Nephron (organoid): ENCODE measurements around the gene ASCC2.
"Not testable (repeated sequence)": the region's sequence is repeated elsewhere in the genome, so short reads cannot be mapped to it uniquely, and the experiment has no call there.

Experiments used
- H3K27ac Mint-ChIP-seq, 3 experiments: 2 replicates each; pipeline ENCODE4 v1.8.0; 2020; ENCODE audit warnings: mixed read lengths in 3 of 3, mild to moderate bottlenecking in 2 of 3, moderate library complexity in 1 of 3
- H3K27me3 Mint-ChIP-seq: 2 replicates; pipeline ENCODE4 v1.8.0; 2021; ENCODE audit warnings: low read depth, mild to moderate bottlenecking, moderate library complexity, mixed read lengths
- H3K36me3 Mint-ChIP-seq: 2 replicates; pipeline ENCODE4 v1.8.0; 2020; ENCODE audit warnings: low read depth, mixed read lengths
- H3K4me1 Mint-ChIP-seq: 2 replicates; pipeline ENCODE4 v1.8.0; 2020; ENCODE audit warnings: mixed read lengths
- H3K4me3 Mint-ChIP-seq, 3 experiments: 2 replicates each; pipeline ENCODE4 v1.8.0; 2020; ENCODE audit warnings: mild to moderate bottlenecking in 3 of 3, mixed read lengths in 3 of 3, moderate library complexity in 2 of 3
- H3K9me3 Mint-ChIP-seq: 2 replicates; pipeline ENCODE4 v1.8.0; 2020; ENCODE audit warnings: mixed read lengths
- TF ChIP-seq, protein P1 (sequence below), 3 experiments: fragments of 200-600 bp; sonication (generic); IDR thresholded peaks; one replicate each; pipeline ENCODE4 v1.5.0; 2021; ENCODE audit warnings: antibody characterized with exemption in 3 of 3; ENCODE audit not compliant: unreplicated experiment in 3 of 3

ASCC2 gene

DNA sequence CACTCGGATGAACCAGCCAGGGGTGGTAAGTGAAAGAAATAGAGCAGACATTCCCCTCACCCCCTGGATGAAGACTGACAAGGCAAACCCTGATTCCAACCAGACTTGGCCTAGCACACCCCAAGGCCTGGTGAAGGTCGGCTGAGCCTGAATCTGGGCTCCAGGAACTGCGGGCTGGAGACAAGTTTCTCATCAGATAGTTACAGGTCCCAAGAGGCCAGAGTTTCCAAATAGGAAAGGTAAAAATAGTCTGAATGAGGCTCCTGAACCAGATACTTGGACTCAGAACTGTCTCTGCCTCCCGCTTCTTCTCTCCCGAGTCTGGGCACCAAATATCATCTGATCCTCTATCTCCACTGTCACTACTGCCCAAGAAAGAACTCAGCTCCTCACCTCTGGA, 79.1 kb downstream of the ASCC2 start:
- Mint-ChIP-seq H3K36me3 (no peaks in the 10 kb centered on the region), H3K4me3 (no peak overlapping the region), H3K4me1 (no peaks in the 10 kb centered on the region), H3K27ac (no peak overlapping the region), H3K27me3 (no peaks in the 10 kb centered on the region), H3K9me3 (no peaks in the 10 kb centered on the region)
- TF ChIP-seq, protein P1, sequence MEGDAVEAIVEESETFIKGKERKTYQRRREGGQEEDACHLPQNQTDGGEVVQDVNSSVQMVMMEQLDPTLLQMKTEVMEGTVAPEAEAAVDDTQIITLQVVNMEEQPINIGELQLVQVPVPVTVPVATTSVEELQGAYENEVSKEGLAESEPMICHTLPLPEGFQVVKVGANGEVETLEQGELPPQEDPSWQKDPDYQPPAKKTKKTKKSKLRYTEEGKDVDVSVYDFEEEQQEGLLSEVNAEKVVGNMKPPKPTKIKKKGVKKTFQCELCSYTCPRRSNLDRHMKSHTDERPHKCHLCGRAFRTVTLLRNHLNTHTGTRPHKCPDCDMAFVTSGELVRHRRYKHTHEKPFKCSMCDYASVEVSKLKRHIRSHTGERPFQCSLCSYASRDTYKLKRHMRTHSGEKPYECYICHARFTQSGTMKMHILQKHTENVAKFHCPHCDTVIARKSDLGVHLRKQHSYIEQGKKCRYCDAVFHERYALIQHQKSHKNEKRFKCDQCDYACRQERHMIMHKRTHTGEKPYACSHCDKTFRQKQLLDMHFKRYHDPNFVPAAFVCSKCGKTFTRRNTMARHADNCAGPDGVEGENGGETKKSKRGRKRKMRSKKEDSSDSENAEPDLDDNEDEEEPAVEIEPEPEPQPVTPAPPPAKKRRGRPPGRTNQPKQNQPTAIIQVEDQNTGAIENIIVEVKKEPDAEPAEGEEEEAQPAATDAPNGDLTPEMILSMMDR (IDR thresholded peaks at IDR 0.05; ENCODE audit: unreplicated experiment in 3 of 3), result no peak

DNA sequence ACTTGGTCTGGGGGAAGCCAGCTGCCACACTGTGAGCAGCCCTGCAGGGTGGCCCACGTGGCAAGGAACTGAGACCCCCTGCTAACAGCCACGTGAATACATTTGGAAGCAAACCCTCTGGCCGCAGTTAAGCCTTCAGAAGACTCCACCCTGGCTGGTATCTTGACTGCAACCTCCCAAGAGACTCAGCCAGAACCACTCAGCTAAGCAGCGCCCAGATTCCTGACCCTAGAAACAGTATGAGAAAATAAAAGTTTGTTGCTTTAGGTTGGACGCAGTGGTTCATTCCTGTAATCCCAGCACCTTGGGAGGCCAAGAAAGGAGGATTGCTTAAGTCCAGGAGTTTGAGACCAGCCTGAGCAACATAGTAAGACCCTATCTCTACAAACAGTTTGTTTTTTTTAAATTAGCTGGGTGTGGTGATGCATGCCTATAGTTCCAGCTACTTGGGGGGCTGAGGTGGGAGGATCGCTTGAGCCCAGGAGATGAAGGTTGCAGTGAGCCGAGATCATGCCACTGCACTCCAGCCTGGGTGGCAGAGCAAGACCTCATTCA, 79.9 kb downstream of the ASCC2 start:
- TF ChIP-seq, protein P1 (IDR thresholded peaks at IDR 0.05; ENCODE audit: unreplicated experiment in 3 of 3), result no peak
- no peak overlapping the region for H3K27ac Mint-ChIP-seq
- no peaks in the 10 kb centered on the region for H3K36me3 Mint-ChIP-seq
- no peaks in the 10 kb centered on the region for H3K9me3 Mint-ChIP-seq
- H3K4me1 Mint-ChIP-seq, result no peaks in the 10 kb centered on the region
- H3K4me3 Mint-ChIP-seq, result no peak overlapping the region
- no peaks in the 10 kb centered on the region for H3K27me3 Mint-ChIP-seq

DNA sequence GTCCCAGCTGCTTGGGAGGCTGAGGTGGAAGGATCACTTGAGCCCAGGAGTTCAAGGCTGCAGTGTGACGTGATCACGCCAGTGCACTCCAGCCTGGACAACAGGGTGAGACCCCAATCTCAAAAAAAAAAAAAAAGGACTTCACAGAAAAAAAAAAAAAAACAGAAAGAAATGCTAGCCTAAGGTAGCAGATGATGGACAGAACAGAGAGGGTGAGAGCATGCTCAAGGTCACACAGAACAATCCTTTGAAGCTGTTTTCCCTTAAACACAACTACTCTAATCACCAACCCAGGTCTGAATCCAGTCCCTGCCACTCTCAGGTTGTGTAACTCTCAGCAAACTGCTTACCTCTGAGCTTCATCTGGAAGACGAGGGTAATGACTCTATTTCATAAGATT, 81.0 kb downstream of the ASCC2 start:
- H3K9me3 Mint-ChIP-seq, result no peaks in the 10 kb centered on the region

DNA sequence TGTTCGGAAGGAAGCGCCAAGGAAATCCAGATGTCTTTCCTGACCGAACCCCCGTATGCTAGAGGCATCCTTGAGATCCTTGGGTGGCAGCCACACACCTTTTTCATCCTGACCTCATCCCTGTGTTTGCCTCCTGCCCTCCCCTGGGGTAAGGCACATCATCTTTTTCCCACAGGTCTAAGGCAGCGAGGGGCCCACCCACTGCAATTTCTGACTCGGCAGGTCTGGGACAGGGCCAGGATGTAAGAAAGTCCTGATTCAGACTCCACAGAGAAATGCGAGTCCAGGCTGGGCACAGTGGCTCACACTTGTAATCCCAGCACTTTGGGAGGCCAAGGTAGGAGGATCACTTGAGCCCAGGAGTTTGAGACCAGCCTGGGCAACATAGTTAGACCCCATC, 81.7 kb downstream of the ASCC2 start:
- Mint-ChIP-seq H3K27me3 (no peaks in the 10 kb centered on the region), H3K27ac (no peak overlapping the region), H3K4me1 (no peaks in the 10 kb centered on the region), H3K36me3 (no peaks in the 10 kb centered on the region), H3K9me3 (no peaks in the 10 kb centered on the region), H3K4me3 (no peak overlapping the region)
- TF ChIP-seq, protein P1 (IDR thresholded peaks at IDR 0.05; ENCODE audit: unreplicated experiment in 3 of 3), result no peak

More for the DNA sequence above, 81.0 kb downstream of the ASCC2 start:
- H3K4me3 Mint-ChIP-seq, result no peak overlapping the region
- H3K27me3 Mint-ChIP-seq, result no peaks in the 10 kb centered on the region
- TF ChIP-seq, protein P1 (IDR thresholded peaks at IDR 0.05; ENCODE audit: unreplicated experiment in 3 of 3), result no peak
- H3K36me3 Mint-ChIP-seq, result no peaks in the 10 kb centered on the region
- H3K4me1 Mint-ChIP-seq, result no peaks in the 10 kb centered on the region
- no peak overlapping the region for H3K27ac Mint-ChIP-seq

DNA sequence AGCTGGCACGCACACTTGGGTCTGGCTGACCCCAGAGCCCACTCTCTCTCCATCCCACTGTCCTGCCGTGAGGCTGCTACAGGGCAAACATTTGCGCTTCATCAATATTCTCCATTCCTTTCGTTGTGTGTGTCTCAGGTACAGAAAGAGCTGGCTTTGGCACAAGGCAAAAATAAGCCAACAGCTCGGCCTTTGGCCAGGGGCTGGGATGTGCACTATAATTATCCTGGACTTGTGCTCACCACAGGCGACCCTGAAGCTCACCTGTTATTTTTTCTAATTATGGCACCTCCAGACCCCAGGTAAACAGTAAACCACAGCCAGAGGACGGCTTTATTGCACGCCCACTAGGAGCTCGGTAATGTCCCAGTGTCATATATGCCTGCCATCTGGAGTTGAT, 82.2 kb downstream of the ASCC2 start:
- H3K27me3 Mint-ChIP-seq, result no peaks in the 10 kb centered on the region
- no peak overlapping the region for H3K4me3 Mint-ChIP-seq

DNA sequence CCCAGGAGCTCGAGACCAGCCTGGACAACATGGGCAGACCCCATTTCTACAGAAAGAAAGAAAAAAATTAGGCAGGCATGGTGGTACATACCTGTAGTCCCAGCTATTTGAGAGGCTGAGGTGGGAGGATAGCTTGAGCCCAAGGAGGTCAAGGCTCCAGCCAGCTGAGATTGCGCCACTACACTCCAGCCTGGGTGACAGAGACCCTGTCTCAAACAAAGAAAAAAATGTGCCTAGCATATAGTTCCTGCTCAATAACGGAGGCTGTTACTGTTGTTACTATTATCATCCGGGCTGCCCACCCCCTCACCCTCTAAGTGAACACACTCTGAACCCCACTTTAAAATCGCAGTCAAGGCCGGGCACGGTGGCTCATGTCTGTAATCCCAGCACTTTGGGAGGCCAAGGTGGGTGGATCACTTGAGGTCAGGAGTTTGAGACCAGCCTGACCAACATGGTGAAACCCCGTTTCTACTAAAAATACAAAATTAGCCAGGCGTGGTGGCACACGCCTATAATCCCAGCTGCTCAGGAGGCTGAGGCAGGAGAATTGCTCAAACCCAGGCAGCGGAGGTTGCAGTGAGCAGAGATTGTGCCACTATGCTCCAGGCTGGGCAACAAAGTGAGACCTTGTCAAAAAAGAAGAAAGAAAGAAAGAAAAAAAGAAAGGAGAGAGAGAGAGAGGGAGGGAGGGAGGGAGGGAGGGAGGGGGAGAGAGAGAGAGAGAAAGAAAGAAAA, 83.2 kb downstream of the ASCC2 start:
- not testable (repeated sequence) for H3K27me3 Mint-ChIP-seq, H3K4me3 Mint-ChIP-seq, H3K27ac Mint-ChIP-seq, H3K9me3 Mint-ChIP-seq, H3K36me3 Mint-ChIP-seq, H3K4me1 Mint-ChIP-seq

More for the DNA sequence above, 82.2 kb downstream of the ASCC2 start:
- no peaks in the 10 kb centered on the region for H3K4me1 Mint-ChIP-seq
- no peaks in the 10 kb centered on the region for H3K36me3 Mint-ChIP-seq
- H3K9me3 Mint-ChIP-seq, result no peaks in the 10 kb centered on the region
- no peak overlapping the region for H3K27ac Mint-ChIP-seq
- TF ChIP-seq, protein P1 (IDR thresholded peaks at IDR 0.05; ENCODE audit: unreplicated experiment in 3 of 3), result no peak
